ENCODE data around the gene GOSR2.

- TF ChIP-seq CTCF (optimal IDR thresholded peaks at IDR 0.05 in 1 of 3, IDR thresholded peaks at IDR 0.05 in 1 of 3, conservative IDR thresholded peaks at IDR 0.05 in 1 of 3; ENCODE audit: extremely low read depth in 1 of 3, insufficient read depth in 2 of 3, low read length in 3 of 3) (no peak), EZH2 (IDR thresholded peaks at IDR 0.05; ENCODE audit: low read length) (no peak)
Measured at GRCh38 chr17:46883871-46884520, 39.0 kb upstream of the GOSR2 start.

Measured in keratinocyte (primary cell).